Measurements from ENCODE around the gene TGFA.

- TF ChIP-seq CTCF (IDR thresholded peaks at IDR 0.05) (no peak), POLR2A (IDR thresholded peaks at IDR 0.05) (no peak)
Observed at GRCh38 chr2:70461981-70462876, 91.4 kb downstream of the TGFA start.
